ENCODE measurements around the gene ANKS1B.

Gene ANKS1B

DNA sequence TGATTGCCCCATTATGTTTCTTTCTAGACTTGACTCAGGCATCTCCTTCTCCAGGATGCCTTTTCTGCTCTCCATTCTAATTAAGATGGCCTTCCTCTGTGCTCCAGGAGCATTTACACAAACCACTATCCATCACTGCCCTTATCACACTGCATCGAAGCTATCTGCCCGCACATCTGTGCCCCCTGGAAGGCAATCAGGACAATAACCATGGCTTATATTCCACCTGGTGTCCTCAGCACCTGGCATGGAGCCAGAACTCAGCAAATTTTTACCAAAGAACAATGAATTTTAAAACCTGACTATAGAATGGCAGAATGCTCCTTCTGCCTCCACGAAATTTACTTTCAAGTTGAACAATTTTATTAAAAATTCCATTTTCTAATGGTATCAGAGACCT, 873.9 kb downstream of the ANKS1B start:
- no peak for DNase-seq

DNA sequence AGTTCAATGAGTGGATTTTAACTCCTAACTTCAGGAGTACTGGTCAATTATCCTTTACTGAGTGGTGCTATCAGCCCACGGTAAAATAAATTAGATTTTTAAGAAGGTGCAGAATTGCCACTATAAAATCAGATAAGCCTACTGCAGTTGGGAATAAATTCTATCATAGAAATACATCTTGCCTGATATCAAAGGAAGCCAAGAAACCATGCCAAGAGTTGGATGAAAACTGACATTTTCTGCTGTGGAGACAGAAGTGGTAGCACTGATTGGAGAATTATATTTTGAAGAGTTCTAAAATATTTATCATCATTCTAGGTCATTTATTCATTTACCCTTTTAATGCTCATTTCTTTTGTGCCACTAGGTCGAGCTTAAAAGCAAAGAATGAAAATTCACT, 874.5 kb downstream of the ANKS1B start:
- DNase-seq: no peak

DNA sequence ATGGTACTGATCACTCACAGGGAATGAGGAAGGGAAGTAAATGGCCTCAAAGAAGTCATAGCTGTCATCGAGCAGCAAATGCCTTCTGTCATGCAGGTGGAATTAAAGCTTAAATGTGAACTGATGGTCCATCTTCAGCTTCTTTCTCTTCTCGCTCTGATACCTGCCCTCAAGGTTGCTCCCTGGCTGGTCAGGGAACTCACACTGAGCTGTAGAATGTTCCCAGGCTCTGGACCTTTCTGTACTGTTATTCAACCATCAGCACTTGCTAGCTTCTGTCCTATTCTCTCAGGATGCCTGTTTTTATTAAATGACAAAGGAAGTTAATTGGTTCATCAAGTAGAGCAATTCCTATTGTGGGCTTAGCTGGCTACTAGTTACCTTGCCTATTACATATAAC, 875.8 kb downstream of the ANKS1B start:
- DNase-seq: no peak

DNA sequence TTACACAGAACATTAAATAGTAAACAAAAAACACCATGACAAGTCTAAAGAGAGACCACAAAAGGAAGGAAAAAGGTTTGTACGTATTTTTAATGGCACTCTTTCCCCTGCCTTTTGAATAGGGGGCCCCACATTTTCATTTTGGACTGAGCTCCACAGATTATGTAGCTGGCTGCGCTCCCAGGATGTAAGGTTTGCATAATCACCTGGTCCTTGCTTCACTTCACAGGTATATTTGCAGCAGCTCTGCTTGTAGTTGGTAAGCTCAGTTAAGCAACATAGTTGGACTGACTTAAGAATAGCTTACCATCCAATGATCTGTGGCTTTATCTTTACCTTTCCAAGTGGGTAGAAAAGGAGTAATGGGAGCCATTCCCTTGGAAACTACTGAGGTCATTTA, 885.0 kb downstream of the ANKS1B start:
- DNase-seq: no peak

DNA sequence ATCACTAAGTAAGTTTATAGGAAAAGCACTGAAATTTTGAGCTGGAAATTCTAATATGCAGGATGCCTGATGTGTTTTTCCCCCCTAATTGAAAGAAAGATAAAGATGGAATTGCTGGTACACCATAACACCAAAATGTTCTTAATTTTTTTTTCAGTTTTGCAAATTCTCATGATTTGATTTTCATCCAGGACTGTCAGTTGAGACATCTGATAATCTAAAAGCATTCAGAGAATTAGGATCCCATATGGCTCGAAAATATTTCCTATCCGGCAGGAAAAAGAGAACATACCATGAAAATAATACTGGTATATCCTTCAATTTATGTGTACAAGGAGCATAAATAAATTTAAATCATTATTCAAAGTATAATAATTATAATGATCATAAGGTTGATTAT, 887.6 kb downstream of the ANKS1B start:
- DNase-seq: no peak

DNA sequence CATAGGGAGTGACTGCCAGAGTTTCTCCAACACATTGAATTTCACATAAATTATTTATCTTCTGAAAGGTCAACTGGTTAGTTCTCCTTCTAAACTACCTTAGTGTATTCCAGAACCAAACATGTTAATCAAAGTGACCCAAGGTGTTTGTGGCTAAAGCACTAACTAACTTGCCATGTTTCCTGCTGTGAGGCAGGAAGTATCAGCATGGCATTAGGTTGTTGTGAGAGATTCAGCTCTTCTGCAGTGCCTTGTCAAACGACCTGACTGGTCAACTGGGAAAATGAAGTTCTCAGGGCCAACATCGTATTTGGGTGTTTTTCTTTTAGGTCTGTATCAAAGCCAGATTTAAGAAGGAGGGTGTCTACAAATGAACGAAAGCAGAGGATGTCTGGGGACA, 891.6 kb downstream of the ANKS1B start:
- DNase-seq: no peak

DNA sequence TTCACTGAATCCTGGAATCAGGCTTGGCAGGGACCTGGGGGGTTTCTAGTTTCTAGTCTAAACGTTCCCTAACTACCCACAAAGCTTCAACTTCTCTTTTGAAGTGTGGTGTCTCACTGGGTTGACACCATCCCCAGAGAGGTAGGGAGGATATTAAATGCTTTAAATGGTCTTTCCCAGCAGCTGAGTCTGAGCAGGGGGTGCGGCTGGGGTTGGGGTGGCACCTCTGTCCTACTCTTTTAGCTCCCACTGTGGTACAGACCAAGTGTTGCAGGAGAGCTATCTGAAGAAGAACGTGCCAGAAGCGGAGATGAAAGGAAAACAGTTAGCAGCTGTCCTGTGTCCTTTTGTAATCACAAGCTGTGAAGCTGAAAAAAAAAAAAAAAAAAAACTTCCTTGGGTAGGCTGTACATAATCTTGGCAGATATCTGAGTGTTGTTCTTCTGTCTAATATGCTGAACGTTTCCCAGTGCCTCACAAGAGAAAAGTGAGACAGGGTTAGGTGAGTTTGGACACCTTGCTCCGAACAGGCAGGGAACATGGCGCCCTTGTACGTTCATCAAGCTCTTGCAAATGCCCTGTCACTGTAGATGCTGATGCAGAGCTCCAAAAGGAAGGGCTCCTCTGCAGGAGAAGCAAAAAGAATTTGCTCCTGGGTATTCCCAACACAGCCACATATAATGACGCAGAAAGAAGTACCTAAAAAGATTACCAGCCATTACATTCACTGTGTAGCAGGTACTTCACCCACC, 892.5 kb downstream of the ANKS1B start:
- DNase-seq: no peak

DNA sequence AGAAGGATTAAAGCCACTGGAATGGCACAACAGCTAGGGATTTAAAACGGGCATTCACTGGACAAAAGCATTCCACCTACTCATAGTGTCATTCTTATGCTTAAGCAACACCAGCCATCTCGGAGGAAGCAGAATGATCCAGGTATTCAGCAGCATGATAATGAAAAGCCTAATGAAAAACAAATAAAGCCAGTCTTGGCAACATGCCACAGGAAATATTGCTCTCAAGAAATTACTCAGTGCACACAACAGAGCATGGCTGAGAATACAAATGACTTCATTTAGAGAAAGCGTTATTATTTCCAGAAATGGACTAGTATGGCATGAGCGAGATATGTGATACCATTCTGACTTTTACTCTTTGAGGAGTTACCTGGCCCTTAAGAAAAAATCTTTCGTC, 897.5 kb downstream of the ANKS1B start:
- no peak for DNase-seq

DNA sequence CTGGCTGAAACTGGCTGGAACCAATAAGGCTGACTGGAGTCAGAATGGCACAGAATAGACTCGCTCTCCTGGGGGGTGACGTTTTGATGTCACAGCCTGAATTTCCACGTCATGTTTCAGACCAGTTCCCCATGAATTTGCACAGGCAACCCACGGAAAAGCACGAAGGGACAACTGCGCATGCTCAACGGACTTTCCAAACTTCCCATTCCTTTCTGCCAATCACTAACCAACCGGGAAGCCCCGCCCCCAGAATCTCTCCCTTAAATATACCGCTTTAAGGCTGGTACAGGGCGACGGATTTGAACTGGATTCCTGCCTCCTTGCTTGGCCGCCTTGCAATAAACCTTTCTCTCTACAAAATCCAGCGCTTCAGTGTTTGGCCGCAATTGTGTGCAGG, 904.9 kb downstream of the ANKS1B start:
- DNase-seq: no peak

DNA sequence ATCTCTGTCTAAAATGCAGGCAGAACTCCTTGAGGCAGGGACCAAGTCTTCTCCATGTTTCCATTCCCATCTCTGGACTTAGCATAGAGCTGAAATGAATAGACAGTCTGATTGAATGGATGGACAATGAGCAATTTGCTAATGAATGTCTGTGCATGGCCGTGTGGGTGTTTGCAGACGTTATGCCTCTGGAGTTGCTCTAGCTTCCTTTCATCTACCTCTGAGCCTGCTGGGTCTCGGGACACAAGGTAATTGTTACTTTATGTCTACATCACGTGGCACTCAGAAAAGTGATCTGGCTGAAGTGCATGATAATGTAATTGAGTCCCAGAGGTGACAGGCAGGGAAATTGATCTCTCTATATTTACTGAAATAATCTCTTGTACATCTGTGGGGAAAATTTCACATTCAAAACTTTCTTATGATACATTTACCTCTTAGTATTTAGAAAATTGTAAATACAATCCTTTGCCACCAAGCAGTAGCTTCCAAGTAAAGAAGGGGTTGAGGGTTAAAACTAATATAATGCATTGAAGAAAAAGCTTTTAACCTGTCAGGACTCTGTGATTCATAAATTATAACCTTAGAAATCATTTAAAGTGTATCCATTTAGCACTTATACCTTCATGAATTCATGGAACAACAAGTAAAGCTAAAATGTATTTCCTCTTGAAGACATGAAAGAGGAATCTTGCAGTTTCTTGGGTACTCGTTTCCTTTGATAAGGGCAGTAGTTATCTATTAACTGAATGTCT, 915.6 kb downstream of the ANKS1B start:
- no peak for DNase-seq

DNA sequence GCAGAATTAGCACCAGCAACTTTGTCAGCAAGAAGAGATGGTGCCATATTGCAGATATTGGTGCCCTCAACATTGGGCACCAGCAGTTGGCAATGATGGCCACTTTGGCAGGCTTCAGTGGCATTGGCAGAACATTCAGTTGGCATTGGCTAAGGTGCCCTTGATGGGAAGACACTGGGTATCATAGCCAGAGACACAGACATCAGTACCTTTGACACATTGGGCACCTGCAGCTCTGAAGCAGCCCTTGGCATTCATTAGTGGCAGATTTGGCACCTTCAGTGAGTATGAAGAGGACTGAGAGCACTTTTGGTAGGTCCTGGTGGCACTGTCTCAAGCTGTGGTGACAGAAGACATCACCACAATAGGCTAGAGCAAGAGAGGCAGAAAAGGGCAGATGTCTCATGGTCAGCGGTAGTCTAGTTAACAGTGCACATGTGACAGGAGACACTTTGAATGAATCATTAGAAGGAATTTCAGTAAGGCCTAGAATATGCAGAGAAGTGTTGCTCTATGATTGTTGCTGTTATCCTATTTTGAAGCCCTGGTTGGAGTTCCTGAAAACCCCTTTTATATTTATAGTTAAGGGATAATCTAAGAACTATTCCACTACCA, 917.5 kb downstream of the ANKS1B start:
- no peak for DNase-seq

DNA sequence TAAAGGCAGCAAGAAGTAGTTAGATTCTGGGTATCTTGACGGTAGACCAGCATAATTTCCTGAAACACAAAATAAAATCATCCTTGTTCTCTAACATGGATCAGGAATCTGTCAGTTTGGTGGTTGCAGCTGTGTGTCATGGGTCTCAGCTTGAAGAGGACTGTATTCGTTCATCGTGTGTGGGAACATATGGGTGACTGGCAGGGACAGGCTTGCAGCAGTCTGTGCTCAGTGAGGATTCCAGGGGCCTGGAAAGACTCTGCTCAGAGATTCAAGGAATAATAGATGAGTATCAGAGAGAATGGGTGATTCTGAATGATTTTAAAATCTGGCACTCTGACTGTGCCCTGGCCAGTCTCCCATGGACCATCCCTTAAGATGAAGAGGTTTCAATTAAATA, 918.0 kb downstream of the ANKS1B start:
- DNase-seq: no peak

DNA sequence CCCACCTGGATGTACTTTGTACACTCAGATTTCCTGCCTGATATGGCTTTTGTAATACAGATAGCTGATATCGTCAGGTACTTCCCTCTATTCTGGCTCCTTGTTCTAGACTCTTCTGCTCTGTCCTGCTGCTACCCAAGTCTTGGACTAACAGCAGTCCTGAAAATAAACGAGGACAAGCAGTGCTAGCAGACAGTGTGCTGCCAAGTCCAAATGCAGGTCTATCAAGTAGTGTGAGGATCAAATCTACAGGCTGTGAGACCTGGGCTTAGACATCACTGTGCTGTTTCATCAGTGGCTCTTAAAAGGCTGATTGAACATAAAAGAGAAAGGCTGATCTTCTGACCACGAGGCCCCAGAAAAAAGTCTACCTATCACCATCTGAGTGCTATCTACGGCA, 921.6 kb downstream of the ANKS1B start:
- DNase-seq: no peak

DNA sequence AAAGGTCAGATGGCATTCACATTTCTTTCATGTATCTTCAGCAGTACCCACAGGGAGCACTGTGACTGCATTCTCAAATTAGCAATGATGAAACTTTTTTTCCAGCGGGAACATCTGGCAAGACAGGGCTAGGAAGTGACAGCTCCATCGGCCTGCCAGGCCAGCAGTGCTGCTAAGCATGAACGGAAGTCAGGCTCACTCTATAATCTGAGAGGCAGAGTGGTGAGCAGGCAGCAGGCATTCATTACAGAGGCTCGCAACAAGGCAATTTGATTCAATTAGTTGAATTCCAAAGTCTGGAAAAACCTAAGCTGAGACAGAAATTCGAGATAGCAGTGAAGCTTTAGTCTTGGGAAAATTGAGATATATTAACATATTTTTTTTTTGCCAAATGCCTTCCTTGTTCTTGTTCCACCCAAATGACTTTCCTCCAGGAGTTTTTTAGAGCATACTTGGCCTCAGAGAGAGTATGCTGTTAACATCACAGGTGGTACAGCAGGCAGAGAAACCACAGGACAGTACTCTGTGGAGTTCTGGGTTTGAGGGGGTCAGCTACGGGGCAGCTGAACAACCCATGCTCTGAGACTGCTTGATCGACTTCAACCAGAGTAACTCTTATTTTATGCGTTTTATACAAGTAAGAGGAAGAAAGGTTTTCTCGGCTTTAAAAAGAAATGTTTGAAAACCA, 924.8 kb downstream of the ANKS1B start:
- no peak for DNase-seq

DNA sequence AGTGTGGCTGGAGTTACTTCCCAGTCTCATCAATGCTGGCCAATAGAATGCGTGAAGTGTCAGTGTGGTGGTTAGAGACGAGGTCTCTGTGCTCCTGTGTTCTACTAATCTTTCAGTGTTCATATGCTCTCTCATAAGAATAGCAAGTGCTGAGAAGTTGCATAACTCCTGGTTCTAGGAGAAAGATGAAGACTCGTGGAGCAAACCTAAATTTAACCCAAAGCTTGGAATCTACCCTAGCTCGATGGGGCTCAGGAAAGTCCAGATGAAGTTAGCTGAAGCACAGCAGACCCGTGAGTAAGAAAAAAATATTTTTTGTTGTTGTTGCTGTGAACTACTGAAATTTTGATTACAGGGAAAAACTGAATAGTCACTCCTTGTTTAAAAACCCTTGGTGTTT, 927.1 kb downstream of the ANKS1B start:
- DNase-seq: no peak

DNA sequence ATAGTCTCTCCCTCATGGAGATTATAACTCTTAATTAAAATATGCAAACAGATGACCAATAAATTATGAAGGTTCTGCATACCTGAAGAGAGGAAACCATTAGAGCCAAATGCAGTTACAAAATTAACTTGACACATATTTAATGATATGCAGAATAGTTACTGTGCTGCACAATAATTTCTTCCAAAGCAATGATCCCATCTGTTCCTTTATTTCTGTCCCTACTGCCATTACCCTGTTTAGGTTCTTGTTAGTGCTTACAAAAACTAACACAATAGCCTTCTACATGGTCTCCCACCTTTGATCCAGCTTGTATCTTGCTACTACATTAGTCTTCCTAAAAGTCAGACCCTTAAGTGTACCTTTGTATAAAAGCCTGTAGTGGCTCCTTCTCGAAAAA, 928.5 kb downstream of the ANKS1B start:
- no peak for DNase-seq

DNA sequence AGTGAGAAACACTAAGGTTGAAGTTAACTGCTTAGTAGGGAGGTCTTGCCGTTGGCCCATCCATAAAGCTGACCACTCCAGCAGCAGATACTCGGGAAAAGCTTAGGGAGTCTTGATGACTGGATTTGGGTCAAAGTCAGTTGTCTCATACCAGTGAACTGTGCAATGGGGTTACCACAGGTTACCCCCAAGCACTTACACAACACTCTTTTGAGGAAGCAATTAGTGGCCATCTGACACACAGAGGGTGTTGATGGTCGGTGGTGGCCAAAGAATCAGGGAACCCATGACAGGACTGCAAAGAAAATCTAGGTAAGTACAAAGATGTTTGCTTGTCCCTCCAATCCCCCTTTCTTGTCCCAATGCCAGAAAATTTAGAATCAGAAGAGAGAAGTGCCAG, 929.4 kb downstream of the ANKS1B start:
- no peak for DNase-seq

DNA sequence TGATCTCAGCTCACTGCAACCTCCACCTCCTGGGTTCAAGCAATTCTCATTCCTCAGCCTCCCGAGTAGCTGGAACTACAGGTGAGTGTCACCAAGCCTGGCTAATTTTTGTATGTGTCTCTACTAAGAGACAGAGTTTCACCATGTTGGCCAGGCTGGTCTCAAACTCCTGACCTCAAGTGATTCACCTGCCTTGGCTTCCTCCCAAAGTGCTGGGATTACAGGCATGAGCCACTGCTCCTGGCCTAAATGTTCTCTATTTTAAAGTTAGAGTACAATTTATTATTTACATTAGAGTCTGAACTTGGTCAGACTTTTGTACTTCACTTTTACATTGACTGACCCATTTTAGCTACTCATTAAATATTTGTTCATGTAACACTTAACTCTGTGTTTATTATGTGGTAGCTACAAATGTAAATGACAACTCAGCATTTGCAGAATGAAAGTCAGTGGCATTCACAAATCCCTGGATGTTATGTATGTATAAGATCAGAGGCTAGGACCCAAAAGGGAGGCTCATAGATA, 930.1 kb downstream of the ANKS1B start:
- DNase-seq: no peak

DNA sequence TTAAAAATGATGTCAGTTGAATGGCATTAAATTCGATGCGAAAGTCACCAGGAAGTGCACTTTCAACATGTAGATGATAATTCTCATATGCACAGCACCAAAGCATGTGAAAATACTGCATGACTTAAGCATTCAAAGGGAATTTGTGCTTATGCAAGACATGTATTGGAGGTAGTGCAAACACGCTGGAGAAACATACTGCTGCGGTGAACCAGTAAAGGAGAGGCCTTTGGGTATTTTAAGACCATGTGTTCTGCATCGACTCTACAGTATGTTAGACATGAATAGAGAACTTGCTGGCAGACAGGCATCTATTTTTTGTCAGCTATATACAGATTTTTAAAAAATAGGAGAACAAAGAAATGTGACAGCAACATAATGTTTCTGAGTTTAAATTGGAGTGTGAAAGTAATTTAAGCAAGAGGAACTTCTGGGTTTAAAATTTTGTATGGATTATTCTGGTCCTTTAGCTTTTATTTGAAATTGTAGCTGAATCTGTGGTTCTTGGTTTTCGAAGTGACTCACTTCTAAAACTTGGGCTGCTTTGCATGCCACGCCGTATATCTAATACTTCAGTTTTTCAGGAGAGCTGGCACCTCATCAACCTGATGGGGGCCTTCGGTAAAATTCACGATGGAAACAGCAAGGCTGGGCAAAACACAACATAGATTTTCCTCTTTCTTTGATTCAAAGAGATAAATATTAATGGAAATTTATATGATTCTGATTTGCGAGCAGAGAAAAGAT, 930.9 kb downstream of the ANKS1B start:
- DNase-seq: no peak

DNA sequence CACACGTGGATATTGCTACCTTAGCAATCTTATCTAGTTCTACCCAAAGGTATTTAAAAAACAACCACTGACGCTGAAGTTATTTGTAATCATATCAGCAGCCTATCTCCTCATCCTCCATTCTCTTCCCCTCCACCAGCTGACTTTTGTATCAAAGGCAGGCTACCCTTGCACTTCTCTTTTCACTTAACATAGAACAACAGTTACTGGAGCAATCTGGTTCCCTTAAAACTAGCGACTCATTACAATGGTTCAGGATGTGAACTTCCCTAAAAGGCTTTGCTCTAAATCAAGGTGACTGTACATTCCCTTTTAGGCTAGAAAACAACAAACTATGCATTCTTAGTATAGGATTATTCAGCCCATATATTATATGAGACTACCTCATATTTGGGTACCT, 935.0 kb downstream of the ANKS1B start:
- no peak for DNase-seq

DNA sequence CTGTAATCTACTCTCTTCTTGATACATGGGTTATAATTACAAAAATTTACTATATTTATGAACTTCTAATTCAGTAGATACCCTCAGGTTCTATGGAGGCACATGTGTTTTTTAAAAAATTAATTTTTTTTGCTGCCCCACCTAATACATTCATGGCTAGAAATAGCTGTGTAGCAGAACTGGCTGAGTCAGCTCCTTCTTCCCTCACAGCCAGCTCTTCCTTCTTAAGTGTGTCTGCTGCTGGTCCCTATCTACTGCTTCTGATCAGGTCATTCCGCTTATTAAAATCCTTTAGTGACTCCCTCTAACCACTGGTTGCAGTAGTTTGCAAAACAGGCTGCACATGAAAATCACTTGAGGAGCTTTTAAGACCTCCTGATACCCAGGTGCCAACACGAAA, 939.6 kb downstream of the ANKS1B start:
- no peak for DNase-seq

DNA sequence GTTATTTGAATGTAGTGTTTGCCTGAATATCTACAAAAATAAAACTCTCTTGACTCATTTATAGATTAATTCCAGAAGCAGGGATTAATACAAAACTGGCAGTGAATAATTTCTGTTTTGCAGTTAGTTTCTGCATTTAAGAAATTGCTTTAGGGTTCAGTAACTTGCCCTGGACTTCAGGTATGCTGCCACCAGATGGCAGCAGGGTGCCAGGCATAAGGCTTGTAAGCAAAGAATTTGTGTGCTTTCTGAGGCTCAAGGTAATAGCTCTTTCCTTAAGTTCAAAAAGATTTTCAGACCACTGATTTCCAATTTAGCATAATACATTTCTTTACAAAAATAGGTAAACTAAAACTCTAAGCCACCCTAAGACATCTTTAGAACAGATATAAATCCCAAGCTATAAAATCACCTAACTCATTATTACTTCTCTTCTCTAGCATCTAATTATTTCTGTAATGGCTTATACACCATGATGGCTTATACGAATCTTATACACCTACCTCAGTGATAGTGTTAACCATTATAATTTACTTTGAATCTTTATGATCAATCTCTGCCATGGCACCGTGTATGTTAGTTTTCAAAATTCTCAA, 941.3 kb downstream of the ANKS1B start:
- DNase-seq: peak in 2 of 5 donors; percentile 2 to 44
